Keratinocyte (primary cell): ENCODE results near the gene GDAP1L1. TPM values are rescaled to one million over a fixed set of nuclear protein-coding genes. Genes with fewer than 3 reads are reported as not detected.

ENCODE experiments used
- DNase-seq: peaks from one replicate; pipeline ENCODE4 v3.0.0-alpha.2; 2011; ENCODE audit warnings: low read depth, missing footprints, low spot score
- FAIRE-seq: peaks from 2 replicates; lab custom pipeline; 2011; peaks lifted over from hg19 to GRCh38; lab: Jason Lieb, UNC
- H2AFZ ChIP-seq: 2 replicates; pipeline ENCODE4 v1.6.0; 2012; ENCODE audit warnings: low read length, control low read depth, inconsistent platforms; ENCODE audit not compliant: control insufficient read depth
- H3K27ac ChIP-seq: 2 replicates; pipeline ENCODE4 v1.5.1; 2011; ENCODE audit warnings: low read length; ENCODE audit not compliant: control insufficient read depth, insufficient read depth
- H3K27me3 ChIP-seq: 3 replicates; pipeline ENCODE4 v1.6.0; 2011; ENCODE audit warnings: low read length; ENCODE audit not compliant: control insufficient read depth, insufficient read depth; ENCODE audit errors: extremely low read depth
- H3K36me3 ChIP-seq, 2 experiments: 2 replicates in 1 of 2; 3 replicates in 1 of 2; pipeline ENCODE4 v1.5.1; 2011; ENCODE audit warnings: low read length in 2 of 2, mild to moderate bottlenecking in 1 of 2; ENCODE audit not compliant: control insufficient read depth in 2 of 2, insufficient read depth in 2 of 2; ENCODE audit errors: extremely low read depth in 1 of 2
- H3K4me1 ChIP-seq: 3 replicates; pipeline ENCODE4 v1.5.1; 2011; ENCODE audit warnings: low read length; ENCODE audit not compliant: control insufficient read depth, insufficient read depth; ENCODE audit errors: extremely low read depth
- H3K4me2 ChIP-seq: 3 replicates; pipeline ENCODE4 v1.6.0; 2011; ENCODE audit warnings: low read depth, low read length; ENCODE audit not compliant: control insufficient read depth, insufficient read depth; ENCODE audit errors: extremely low read depth
- H3K4me3 ChIP-seq, 3 experiments: fragments of 200-600 bp in 1 of 3; sonication (generic) in 1 of 3; 2 replicates in 2 of 3; 3 replicates in 1 of 3; pipeline ENCODE4 v1.5.1; 2011 to 2016; ENCODE audit warnings: low read length in 3 of 3, mild to moderate bottlenecking in 3 of 3, control low read depth in 2 of 3, inconsistent platforms in 1 of 3, low read depth in 1 of 3, mixed read lengths in 1 of 3, mixed run types in 1 of 3, moderate library complexity in 1 of 3; ENCODE audit not compliant: control insufficient read depth in 2 of 3, insufficient read depth in 2 of 3; ENCODE audit errors: extremely low read depth in 1 of 3
- H3K79me2 ChIP-seq: 2 replicates; pipeline ENCODE4 v1.6.0; 2012; ENCODE audit warnings: low read length; ENCODE audit not compliant: control insufficient read depth, insufficient read depth
- H3K9ac ChIP-seq: 3 replicates; pipeline ENCODE4 v1.6.0; 2011; ENCODE audit warnings: low read length; ENCODE audit not compliant: control insufficient read depth, insufficient read depth; ENCODE audit errors: extremely low read depth
- H3K9me1 ChIP-seq: 3 replicates; pipeline ENCODE4 v1.6.0; 2011; ENCODE audit warnings: low read length; ENCODE audit not compliant: control insufficient read depth, insufficient read depth; ENCODE audit errors: extremely low read depth
- H3K9me3 ChIP-seq: 2 replicates; pipeline ENCODE4 v1.5.1; 2012; ENCODE audit warnings: low read depth, low read length; ENCODE audit not compliant: control insufficient read depth
- H4K20me1 ChIP-seq: 3 replicates; pipeline ENCODE4 v1.6.0; 2011; ENCODE audit warnings: low read length; ENCODE audit not compliant: control insufficient read depth, insufficient read depth; ENCODE audit errors: extremely low read depth
- CTCF ChIP-seq, 3 experiments: IDR thresholded peaks in 1 of 3; conservative IDR thresholded peaks in 1 of 3; optimal IDR thresholded peaks in 1 of 3; 2 replicates in 2 of 3; 3 replicates in 1 of 3; pipeline versions ENCODE3 to v1.5.1; 2011; ENCODE audit warnings: low read length in 3 of 3, mild to moderate bottlenecking in 3 of 3, moderate library complexity in 2 of 3, control low read depth in 1 of 3, inconsistent platforms in 1 of 3; ENCODE audit not compliant: insufficient read depth in 2 of 3; ENCODE audit errors: extremely low read depth in 1 of 3
- EZH2 ChIP-seq: IDR thresholded peaks from one replicate; pipeline ENCODE4 v1.6.1; 2012; ENCODE audit warnings: inconsistent platforms, mild to moderate bottlenecking, low read length, moderate library complexity
- dilution Hi-C: fragments of 300-500 bp; cut with MboI; formaldehyde crosslinking; loops from one replicate; pipeline ENCODE4 v1.7.0; 2020; ENCODE audit warnings: low sequenced_read_pairs; ENCODE audit not compliant: extremely low pct_ligation_motif_present
- polyA plus RNA-seq, 5 experiments: library from polyadenylated mRNA; depleted of rRNA in 3 of 5; stranded (reverse) in 3 of 5; stranded (forward) in 1 of 5; unstranded in 1 of 5; fragments of >200 nt; gene quantifications; 1 replicate in 1 of 5; 2 replicates in 3 of 5; 3 replicates in 1 of 5; pipeline versions ENCODE4 v1.2.1 to v1.2.3, GENCODE V29; 2011 to 2012; ENCODE audit warnings: missing spikeins in 2 of 5, low read depth in 1 of 5, low replicate concordance in 1 of 5

Gene GDAP1L1
- polyA plus RNA-seq, 1 donor (not counting 4 experiments of a cell fraction or from before 2014, with no cell fraction given), result not detected

- no peaks in the 10 kb centered on the region for H4K20me1 ChIP-seq
- peaks cover 13% of the 10 kb centered on the region for H3K79me2 ChIP-seq
- no peaks in the 10 kb centered on the region for H3K9me3 ChIP-seq
- H3K36me3 ChIP-seq, result no peaks in the 10 kb centered on the region
- H3K9me1 ChIP-seq, result no peaks in the 10 kb centered on the region
- H2AFZ ChIP-seq, result peak overlapping the region; percentile 100
- H3K4me3 ChIP-seq, result peak overlapping the region; percentile 67 to 87 (median 79)
- TF ChIP-seq CTCF (optimal IDR thresholded peaks at IDR 0.05 in 1 of 3, IDR thresholded peaks at IDR 0.05 in 1 of 3, conservative IDR thresholded peaks at IDR 0.05 in 1 of 3; ENCODE audit: extremely low read depth in 1 of 3, insufficient read depth in 2 of 3, low read length in 3 of 3) (no peak), EZH2 (no peak)
- H3K27me3 ChIP-seq, result no peaks in the 10 kb centered on the region
- peak overlapping the region; percentile 98 for H3K4me2 ChIP-seq
- H3K4me1 ChIP-seq, result peaks cover 10% of the 10 kb centered on the region
- peak overlapping the region; percentile 81 for H3K9ac ChIP-seq
- FAIRE-seq (no peak), DNase-seq (no peak)
- H3K27ac ChIP-seq, result peak overlapping the region; percentile 51
- dilution Hi-C loops, result no loop called here
Observed at GRCh38 chr20:44309763-44310663, 62.9 kb downstream of the GDAP1L1 start.

- no peaks in the 10 kb centered on the region for H4K20me1 ChIP-seq
- peaks cover 10% of the 10 kb centered on the region for H3K4me1 ChIP-seq
- DNase-seq (peak; percentile 77), FAIRE-seq (no peak)
- peak within 1 kb of the TSS; percentile 98 for H3K4me2 ChIP-seq
- H3K36me3 ChIP-seq, result no peaks in the 10 kb centered on the region
- peak within 1 kb of the TSS; percentile 100 for H2AFZ ChIP-seq
- H3K79me2 ChIP-seq, result peaks cover 13% of the 10 kb centered on the region
- peak within 1 kb of the TSS; percentile 51 for H3K27ac ChIP-seq
- TF ChIP-seq EZH2 (no peak), CTCF (optimal IDR thresholded peaks at IDR 0.05 in 1 of 3, IDR thresholded peaks at IDR 0.05 in 1 of 3, conservative IDR thresholded peaks at IDR 0.05 in 1 of 3; ENCODE audit: extremely low read depth in 1 of 3, insufficient read depth in 2 of 3, low read length in 3 of 3) (peak; percentile 79 to 99 (median 97))
- H3K9me1 ChIP-seq, result no peaks in the 10 kb centered on the region
- dilution Hi-C loops, result no loop called here
- no peaks in the 10 kb centered on the region for H3K9me3 ChIP-seq
- peak within 1 kb of the TSS; percentile 81 for H3K9ac ChIP-seq
- no peaks in the 10 kb centered on the region for H3K27me3 ChIP-seq
- peak within 1 kb of the TSS; percentile 67 to 87 (median 79) for H3K4me3 ChIP-seq
Observed at GRCh38 chr20:44310664-44311639, 63.8 kb downstream of the GDAP1L1 start, which contains the start of gene FITM2. Gene FITM2, minus strand, starts transcription at chr20:44311202. Its CDS starts 54 bp downstream, at chr20:44311148.
